K562 (cell line): Measurements from ENCODE around the gene ADAT3. TPM values are rescaled to one million over a fixed set of nuclear protein-coding genes. Genes with fewer than 3 reads are reported as not detected.

ENCODE experiments used
- ATF4 ChIP-seq: fragments of 450-650 bp; formaldehyde crosslinking; IDR thresholded peaks from 2 replicates; pipeline ENCODE4 v1.4.0; 2022; ENCODE audit warnings: mild to moderate bottlenecking, moderate library complexity
- CREB1 ChIP-seq, 2 experiments: sonication (generic) in 1 of 2; formaldehyde crosslinking in 1 of 2; IDR thresholded peaks; 2 replicates each; pipeline versions ENCODE4 v1.6.1 to v1.8.0; 2012 to 2022; ENCODE audit warnings: inconsistent platforms in 1 of 2, mild to moderate bottlenecking in 1 of 2, missing genetic modification reagents in 1 of 2, moderate library complexity in 1 of 2
- DMBX1 ChIP-seq: fragments of 250-450 bp; sonication (Bioruptor Pico); IDR thresholded peaks from 2 replicates; pipeline ENCODE4 v1.8.0; 2022; ENCODE audit warnings: inconsistent platforms, mild to moderate bottlenecking, moderate library complexity, borderline replicate concordance
- ETV1 ChIP-seq: fragments of 450-650 bp; conservative IDR thresholded peaks from 2 replicates; pipeline ENCODE4 v1.6.1; 2016; ENCODE audit warnings: missing genetic modification characterization, control low read depth, low read depth, missing compliant biosample characterization
- GTF2A2 ChIP-seq: IDR thresholded peaks from 2 replicates; pipeline ENCODE4 v1.6.1; 2016; ENCODE audit warnings: mild to moderate bottlenecking, missing genetic modification characterization, missing compliant biosample characterization
- GTF2B ChIP-seq: IDR thresholded peaks from 2 replicates; pipeline ENCODE4 v1.6.1; 2011; ENCODE audit not compliant: insufficient read length; ENCODE audit errors: extremely low read depth
- GTF2F1 ChIP-seq: IDR thresholded peaks from 2 replicates; pipeline ENCODE4 v1.6.1; 2011; ENCODE audit warnings: low read depth, low read length, improper control_type of control experiment
- MEF2D ChIP-seq: conservative IDR thresholded peaks from 2 replicates; pipeline ENCODE4 v1.6.1; 2016; ENCODE audit warnings: low read depth, missing genetic modification characterization, missing compliant biosample characterization
- MXI1 ChIP-seq: IDR thresholded peaks from 2 replicates; pipeline ENCODE4 v1.6.1; 2011; ENCODE audit warnings: low read depth, mild to moderate bottlenecking, improper control_type of control experiment, low read length
- USF2 ChIP-seq: sonication (generic); formaldehyde crosslinking; IDR thresholded peaks from 2 replicates; pipeline ENCODE4 v1.5.0; 2020; ENCODE audit warnings: missing genetic modification reagents
- ZNF76 ChIP-seq: fragments of 250-450 bp; sonication (Bioruptor Pico); IDR thresholded peaks from 2 replicates; pipeline ENCODE4 v1.4.0; 2020; ENCODE audit warnings: mild to moderate bottlenecking, moderate library complexity, borderline replicate concordance
- polyA plus RNA-seq, 8 experiments: library from polyadenylated mRNA; depleted of rRNA in 4 of 8; stranded (reverse) in 5 of 8; unstranded in 3 of 8; fragments of >200 nt; fragmentation: Nextera tagmentation in 2 of 8; fragmentation: Illumina TruSeq in 1 of 8; extraction: Ambion mirVana in 2 of 8; extraction: Trizol in 1 of 8; gene quantifications; 2 replicates each; pipeline versions ENCODE4 v1.2.1 to v1.2.3, GENCODE V29; 2011 to 2014; ENCODE audit warnings: inconsistent platforms in 1 of 8, missing spikeins in 1 of 8
- total RNA-seq, 7 experiments: library from RNA; depleted of rRNA in 6 of 7; stranded (reverse); fragments of >200 nt in 6 of 7; fragmentation: Illumina TruSeq in 2 of 7; extraction: Trizol in 2 of 7; gene quantifications; 2 replicates each; pipeline versions ENCODE4 v1.2.1 to v1.2.3, GENCODE V29; 2011 to 2021; ENCODE audit warnings: low replicate concordance in 1 of 7
- TF ChIP-seq, protein P1 (sequence below): conservative IDR thresholded peaks from 2 replicates; pipeline ENCODE4 v1.6.1; 2011; ENCODE audit warnings: low read depth, mild to moderate bottlenecking, low read length; ENCODE audit not compliant: control insufficient read depth
- TF ChIP-seq, protein P2 (sequence below): fragments of 250-450 bp; sonication (Bioruptor Pico); IDR thresholded peaks from 2 replicates; pipeline ENCODE4 v1.5.0; 2021
- TF ChIP-seq, protein P3 (sequence below): sonication (generic); formaldehyde crosslinking; IDR thresholded peaks from 2 replicates; pipeline ENCODE4 v1.8.1; 2023; ENCODE audit warnings: mild to moderate bottlenecking, missing genetic modification reagents

The ADAT3 gene
- total and polyA plus RNA-seq, 9 of the 15 experiments (the other 6 are each of a cell fraction or from before 2014, with no cell fraction given) = 0.67 to 15.6 (median 7.8) TPM; not detected in 4

GRCh38 chr19:1875646-1876495 is 29.3 kb upstream of the ADAT3 start (continued):
- no peak for TF ChIP-seq ATF4
- TF ChIP-seq, protein P1, sequence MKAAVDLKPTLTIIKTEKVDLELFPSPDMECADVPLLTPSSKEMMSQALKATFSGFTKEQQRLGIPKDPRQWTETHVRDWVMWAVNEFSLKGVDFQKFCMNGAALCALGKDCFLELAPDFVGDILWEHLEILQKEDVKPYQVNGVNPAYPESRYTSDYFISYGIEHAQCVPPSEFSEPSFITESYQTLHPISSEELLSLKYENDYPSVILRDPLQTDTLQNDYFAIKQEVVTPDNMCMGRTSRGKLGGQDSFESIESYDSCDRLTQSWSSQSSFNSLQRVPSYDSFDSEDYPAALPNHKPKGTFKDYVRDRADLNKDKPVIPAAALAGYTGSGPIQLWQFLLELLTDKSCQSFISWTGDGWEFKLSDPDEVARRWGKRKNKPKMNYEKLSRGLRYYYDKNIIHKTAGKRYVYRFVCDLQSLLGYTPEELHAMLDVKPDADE = peak; percentile 87
- TF ChIP-seq, protein P2, sequence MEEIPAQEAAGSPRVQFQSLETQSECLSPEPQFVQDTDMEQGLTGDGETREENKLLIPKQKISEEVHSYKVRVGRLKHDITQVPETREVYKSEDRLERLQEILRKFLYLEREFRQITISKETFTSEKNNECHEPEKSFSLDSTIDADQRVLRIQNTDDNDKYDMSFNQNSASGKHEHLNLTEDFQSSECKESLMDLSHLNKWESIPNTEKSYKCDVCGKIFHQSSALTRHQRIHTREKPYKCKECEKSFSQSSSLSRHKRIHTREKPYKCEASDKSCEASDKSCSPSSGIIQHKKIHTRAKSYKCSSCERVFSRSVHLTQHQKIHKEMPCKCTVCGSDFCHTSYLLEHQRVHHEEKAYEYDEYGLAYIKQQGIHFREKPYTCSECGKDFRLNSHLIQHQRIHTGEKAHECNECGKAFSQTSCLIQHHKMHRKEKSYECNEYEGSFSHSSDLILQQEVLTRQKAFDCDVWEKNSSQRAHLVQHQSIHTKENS (CRISPR knock-in tag) = no peak
- TF ChIP-seq MXI1 = peak; percentile 75; the same call in 1 of the 2 replicates
- no peak for TF ChIP-seq MEF2D (tag)
- TF ChIP-seq, protein P3, sequence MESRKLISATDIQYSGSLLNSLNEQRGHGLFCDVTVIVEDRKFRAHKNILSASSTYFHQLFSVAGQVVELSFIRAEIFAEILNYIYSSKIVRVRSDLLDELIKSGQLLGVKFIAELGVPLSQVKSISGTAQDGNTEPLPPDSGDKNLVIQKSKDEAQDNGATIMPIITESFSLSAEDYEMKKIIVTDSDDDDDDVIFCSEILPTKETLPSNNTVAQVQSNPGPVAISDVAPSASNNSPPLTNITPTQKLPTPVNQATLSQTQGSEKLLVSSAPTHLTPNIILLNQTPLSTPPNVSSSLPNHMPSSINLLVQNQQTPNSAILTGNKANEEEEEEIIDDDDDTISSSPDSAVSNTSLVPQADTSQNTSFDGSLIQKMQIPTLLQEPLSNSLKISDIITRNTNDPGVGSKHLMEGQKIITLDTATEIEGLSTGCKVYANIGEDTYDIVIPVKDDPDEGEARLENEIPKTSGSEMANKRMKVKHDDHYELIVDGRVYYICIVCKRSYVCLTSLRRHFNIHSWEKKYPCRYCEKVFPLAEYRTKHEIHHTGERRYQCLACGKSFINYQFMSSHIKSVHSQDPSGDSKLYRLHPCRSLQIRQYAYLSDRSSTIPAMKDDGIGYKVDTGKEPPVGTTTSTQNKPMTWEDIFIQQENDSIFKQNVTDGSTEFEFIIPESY (CRISPR knock-in tag) = no peak; the same call in 1 of the 2 replicates
- peak; percentile 85 for TF ChIP-seq CREB1 (IDR thresholded peaks at IDR 0.05)
- peak; percentile 91 for TF ChIP-seq CREB1 (CRISPR knock-in tag; IDR thresholded peaks at IDR 0.05)
- TF ChIP-seq GTF2B = no peak
- TF ChIP-seq USF2 (CRISPR knock-in tag) = peak; percentile 99
- TF ChIP-seq ETV1 (tag) = peak; percentile 86
- no peak for TF ChIP-seq GTF2A2 (tag)
- no peak for TF ChIP-seq DMBX1 (CRISPR knock-in tag)
- TF ChIP-seq GTF2F1 = 0 out of 2 replicates have a peak, but pooled peaks have one; percentile 42
- TF ChIP-seq ZNF76 = no peak; the same call in 1 of the 2 replicates
